Activated CD4-positive, CD25-positive, alpha-beta regulatory T cell (primary cell): ENCODE results near the gene CCL25.

Source experiments
- DNase-seq, 4 experiments: peaks; one replicate each; lab custom pipeline; 2025; lab: John Stamatoyannopoulos, UW

Gene CCL25

GRCh38 chr19:8109890-8110662, 57.5 kb downstream of the CCL25 start:
- no peak for DNase-seq

DNA sequence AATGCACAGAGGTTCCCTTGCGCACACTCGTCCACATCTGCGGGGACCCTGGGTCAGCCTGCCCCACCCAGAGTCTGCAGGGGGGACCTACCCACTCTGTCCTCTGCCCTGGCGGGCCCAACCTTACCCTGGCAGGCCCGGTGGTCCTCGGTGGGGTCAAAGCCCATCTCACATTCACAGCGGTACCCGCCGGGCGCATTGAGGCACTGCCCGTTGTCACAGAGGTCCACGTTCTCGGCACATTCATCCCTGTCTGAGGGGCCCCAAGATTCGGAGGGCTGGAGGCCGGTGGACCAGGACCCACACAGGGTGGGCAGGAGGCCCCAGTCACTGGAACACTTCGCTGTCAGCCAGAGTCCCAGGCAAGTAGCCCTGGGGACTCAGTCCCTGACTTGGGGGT, 58.4 kb downstream of the CCL25 start:
- DNase-seq = no peak

- DNase-seq = no peak
Observed at GRCh38 chr19:8111376-8111775, 58.8 kb downstream of the CCL25 start.
